DMS79 treated with DMSO at 0.1 percent for 48 hours (cell line): Measurements from ENCODE around the gene SCARB1.

Experiments
- DNase-seq: peaks from one replicate; lab custom pipeline; 2025; lab: John Stamatoyannopoulos, UW

The SCARB1 gene

GRCh38 chr12:124842073-124842749 is 21.5 kb downstream of the SCARB1 start:
- DNase-seq: no peak

DNA sequence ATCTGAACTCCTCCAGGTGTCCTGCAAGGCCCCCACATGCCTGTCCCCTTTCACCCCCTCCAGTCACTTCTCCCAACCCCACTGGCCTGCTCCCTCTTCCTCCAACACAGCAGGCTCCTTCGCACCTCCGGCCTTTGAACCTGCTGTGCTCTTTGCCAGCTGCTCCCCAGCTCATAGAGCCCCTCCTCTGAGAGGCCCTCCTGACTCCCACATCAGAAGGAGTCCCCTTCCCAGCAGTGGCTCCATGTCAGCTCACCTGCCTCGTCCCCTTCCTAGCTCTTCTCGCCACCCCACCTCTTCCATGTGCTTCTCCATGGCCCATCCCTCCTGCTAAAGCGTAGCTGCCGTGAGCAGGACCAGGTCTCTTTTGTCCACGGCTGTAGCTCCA is 22.1 kb downstream of the SCARB1 start:
- no peak for DNase-seq

DNA sequence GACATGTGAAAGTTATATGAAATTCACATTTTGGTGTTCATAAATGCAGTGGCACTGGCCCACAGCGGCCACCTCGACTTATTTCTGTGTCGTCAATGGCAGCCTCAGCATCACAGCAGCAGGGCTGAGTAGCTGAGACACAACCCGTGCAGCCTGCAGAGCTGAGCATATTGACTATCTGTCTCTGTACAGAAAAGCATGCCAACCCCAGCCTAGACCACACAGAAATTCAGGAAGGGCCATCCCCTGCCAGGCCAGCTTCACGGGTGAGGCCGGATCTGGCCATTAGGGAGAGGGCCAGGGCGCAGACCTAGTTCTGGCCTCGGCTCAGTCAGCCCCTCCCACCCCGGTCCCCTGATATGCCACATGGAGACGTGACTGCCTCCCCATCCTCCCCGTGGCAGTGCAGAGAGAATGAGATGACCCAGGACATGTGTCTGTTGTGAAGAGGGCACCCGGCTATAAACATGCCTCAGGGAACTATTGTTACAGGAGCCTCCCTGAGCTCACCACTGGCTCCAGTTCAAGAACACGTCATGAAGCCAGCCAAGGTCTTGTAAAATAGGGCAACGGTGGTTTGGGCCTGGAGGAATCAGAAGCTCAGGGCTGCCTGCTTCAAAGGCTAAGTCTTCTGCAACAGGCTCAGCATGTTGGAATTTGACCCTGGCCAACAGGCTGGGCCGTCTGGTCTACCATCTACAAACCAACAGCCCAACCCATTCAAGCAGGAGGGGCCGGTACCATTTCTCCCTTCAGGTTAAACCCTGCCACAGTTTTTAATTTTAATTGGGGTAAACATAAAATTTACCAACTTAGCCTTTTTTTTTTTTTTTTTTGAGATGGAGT is 25.5 kb downstream of the SCARB1 start:
- DNase-seq: peak; percentile 57

DNA sequence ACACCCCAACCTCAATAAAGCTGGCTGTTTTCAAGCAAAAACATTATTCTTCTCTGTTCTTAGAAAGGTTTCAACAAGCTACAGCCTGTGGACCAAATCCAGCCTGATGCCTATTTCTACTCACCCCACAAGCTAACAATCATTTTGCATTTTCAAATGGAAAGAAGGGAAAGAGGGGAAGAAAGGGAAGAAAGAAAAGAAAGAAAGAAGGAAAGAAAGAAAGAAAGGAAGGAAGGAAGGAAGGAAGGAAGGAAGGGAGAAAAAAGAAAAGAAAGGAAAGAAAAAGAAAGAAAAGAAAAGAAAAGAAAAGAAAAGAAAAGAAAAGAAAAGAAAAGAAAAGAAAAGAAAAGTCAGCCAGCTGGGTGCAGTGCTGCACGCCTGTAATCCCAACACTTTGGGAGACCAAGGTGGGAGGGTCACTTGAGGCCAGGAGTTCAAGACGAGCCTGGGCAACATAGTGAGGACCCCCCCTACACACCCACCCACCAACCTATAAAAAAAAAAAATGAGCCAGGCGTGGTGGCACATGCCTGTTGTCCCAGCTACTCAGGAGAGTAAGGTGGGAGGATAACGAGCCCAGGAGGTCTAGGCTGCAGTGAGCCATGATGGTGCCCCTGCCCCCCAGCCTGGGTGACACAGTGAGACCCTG is 26.3 kb downstream of the SCARB1 start:
- no peak for DNase-seq

DNA sequence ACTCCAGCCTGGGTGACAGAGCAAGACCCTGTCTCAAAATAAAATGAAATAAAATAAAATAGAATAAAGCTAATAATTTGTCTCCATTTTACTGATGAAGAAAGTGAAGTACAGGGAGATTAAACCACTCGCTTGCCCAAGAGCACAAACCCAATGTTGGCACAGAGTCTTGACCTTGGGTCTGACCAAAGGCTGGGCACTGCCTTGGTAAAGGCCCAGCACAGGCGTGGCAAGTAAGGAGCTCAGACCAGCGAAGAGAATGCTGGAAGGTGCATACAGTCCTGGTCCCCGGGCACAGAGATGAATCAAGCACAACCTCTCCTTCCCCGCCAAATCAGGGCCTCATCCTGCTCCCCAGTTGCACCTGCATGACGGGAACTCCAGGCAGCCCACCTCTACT is 26.9 kb downstream of the SCARB1 start:
- no peak for DNase-seq

DNA sequence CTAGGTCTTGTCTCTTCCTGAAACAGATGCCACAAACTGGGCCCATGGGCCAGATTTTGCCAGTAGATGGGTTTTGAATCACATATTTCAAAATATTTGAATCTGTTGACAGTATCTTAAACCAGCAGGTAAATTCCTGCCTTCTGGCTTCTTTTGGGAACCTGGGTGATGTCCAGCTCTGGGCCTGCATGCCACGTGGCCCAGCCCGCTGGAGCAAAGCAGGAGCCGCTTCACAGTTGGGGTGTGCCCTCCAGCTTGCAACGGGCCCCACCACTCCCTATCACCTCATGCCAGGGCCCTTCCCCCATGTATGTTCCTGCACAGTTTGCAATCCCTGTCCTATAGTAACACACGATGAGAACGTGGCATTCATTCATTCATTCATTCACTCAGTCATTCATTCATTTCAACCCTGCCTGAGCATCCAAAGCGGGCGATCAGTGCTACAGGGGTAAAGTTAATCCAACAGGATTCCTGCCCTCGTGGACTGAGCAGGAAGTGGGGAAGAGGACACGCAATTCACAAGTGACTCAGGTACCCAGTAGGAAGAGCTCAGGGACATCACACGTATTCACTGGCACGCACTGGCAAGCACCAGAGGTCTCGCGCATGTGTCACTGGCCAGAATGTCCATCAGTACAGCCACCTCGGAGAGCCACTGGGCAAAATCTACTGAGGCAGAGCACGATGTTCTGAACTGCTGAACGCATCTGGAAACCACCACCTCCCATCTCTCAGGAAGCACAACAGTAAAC is 27.8 kb downstream of the SCARB1 start:
- no peak for DNase-seq

- no peak for DNase-seq
Observed at GRCh38 chr12:124834822-124835221, 28.8 kb downstream of the SCARB1 start.

GRCh38 chr12:124833693-124834122 is 30.0 kb downstream of the SCARB1 start:
- DNase-seq: no peak

GRCh38 chr12:124832856-124833255 is 30.8 kb downstream of the SCARB1 start:
- no peak for DNase-seq

DNA sequence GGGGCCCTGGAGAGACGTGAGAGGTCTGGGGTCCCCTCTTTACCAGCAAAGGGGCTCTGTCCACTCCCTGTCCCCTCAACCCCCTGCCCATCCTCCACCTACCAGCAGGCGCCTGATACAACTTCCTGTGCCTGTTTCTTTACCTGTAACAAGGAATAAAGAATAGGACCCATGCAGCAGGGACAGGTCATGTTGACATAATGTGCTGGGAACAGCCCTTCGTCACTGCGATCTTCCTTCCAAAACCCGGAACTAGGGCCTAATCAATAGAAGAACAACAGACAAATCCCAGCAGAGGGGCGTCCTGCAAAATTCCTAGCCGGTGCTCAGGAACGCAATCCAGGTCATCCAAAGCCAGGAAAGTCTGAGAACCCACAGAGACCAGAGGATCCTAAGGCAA is 32.1 kb downstream of the SCARB1 start:
- DNase-seq: no peak

DNA sequence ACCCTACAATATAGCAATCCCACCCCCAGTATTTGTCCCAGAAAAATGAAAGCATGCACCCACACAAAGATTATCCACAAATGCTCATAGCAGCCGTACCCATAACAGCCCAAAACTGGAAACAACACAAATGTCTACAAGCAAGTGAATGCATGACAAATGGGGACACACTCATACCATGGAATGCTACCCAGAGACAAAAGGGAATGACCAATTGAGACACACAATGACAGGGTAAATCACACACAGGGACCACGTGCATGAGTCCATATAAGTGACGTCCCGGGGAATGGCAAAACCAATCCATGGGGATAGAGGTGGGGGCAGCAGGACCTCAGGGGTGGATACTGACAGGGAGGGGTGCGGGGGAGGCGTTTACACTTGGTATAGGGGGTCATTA is 33.4 kb downstream of the SCARB1 start:
- no peak for DNase-seq

GRCh38 chr12:124829708-124830304 is 33.9 kb downstream of the SCARB1 start:
- no peak for DNase-seq

DNA sequence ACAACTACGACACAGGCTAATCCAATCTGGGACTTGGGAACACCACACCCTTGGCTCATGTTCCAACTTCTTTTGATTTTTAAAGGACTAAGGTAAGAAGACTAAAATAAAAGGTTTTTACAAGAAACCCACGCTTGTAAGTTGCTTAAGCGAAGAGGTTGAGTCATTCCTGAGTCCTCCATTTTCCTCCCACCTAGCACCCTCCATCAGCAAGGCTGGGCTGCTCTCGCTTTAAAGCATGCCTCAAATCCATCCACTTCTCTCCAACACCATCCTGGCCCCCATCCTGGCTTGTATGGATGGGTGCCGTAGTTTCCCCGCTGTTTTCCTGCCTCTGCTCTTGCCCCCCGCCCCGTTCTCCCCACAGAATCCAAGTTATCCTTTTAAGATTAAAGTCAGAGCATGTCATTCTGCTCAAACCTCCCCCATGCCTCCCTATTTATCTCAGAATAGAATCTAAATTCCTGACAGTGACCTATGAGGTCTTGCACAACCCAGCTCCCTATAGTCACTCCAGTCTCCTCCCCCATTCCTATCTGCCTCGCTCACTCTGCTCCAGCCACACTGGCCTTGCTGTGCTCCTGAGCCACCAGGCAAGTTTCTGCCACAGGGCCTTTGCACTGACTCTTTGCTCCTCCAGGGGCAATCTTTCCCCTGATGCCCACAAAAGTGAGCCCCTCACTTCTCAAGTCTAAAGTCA is 34.5 kb downstream of the SCARB1 start:
- DNase-seq: no peak

DNA sequence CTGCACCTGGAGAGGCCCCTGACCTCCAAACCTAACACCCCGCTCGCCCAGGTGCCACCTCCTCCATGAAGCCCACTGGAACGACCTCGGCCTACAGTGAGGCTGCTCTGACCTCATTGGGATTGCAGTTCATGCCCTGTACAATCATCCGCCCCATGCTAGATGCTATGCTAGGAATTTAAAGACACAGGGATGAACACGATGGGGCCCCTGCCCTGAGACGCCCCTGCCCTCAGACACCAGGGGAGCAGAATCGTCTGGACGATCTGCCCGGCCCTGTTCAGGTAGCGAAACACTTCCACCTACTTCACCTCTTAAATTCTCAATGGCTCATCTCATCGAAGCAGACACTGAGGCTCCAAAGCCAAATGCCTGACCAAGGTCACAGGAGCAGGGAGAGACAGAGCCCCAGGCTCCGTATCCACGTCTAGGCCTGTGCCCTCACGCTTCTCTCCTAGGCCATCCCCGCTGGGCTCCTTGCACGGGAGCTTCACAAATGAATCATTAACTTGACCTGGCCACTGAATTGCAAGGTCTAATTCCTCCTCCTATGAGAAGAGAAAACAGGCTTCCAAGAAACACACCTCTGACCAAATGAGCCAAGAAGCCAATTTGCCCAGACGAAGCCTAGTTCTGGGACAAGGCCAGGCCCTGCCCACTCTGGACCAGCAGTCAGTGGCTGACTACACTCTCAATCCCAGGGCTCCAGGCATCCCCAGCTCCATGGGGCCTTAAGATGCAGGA is 35.2 kb downstream of the SCARB1 start:
- peak; percentile 14 for DNase-seq

DNA sequence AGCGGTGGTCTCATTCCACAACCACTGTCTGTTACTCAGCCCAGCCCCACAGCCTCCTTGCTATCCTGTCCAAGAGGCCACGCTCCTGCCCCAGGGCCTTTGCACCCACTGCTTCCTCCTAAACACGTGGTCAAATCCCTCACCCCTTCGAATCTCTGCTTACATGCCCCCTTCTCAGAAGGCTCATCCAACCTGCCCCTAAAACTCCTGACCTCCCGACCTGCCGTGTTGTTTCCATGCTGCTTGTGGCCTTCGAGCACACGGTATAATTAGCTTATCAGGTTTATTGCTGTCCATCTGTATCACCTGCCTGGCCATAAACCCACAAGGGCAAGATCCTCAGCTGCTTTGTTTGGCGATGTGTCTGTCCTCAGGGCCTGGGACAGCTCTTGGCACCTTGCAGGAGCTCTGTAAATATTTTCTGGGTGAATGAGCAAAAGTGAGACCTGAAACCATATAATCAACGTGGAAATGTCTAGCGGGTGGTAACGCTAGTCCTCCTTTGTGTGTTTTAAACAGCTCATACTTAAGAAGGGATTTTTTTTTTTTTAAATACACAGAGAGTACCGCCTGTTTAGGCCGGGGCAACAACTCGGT is 36.0 kb downstream of the SCARB1 start:
- no peak for DNase-seq

DNA sequence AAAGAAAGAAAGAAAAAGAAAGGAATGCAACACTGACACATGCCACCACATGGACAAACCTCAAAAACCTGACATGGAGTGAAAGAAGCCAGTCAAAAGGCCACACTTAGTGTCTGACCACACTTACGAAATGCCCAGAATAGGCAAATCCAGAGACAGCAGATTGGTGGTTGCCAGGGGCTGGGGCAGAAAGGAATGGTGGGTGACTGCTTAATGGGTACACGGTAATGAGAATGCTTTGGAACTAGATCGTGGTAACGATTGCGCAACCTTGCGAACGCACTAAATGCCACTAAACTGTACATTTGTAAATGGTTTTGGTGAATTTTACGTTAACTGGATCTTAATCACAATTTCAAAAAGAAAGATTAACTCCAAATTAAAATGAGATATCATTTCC is 39.5 kb downstream of the SCARB1 start:
- DNase-seq: no peak

GRCh38 chr12:124823272-124823970 is 40.2 kb downstream of the SCARB1 start:
- no peak for DNase-seq

DNA sequence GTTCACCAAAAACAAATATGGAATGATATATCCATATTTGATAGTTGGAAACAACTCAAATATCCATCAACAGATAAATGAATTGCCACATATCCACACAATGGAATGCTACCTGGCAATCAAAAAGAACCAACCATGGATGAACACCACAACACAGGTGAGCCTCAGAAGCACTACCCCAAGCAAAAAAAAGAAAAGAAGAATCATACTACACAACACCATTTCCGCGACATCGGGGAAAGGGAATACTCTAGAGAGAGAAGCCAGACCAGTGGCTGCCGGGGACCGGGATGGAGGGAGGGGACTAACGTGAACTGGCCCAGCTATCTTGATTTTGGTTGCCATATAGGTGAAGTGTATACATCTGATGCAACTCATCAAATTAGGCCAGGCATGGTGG is 41.4 kb downstream of the SCARB1 start:
- DNase-seq: no peak
